Measurements from ENCODE around the gene PNPLA3.

PNPLA3 gene

GRCh38 chr22:43924877-43925276 is 1.3 kb downstream of the PNPLA3 start:
- no peak for DNase-seq (ENCODE audit: low spot score)

- DNase-seq (ENCODE audit: low spot score), result no peak
Measured at GRCh38 chr22:43925433-43926348, 2.1 kb downstream of the PNPLA3 start.

GRCh38 chr22:43926349-43926710 is 2.7 kb downstream of the PNPLA3 start:
- no peak for DNase-seq (ENCODE audit: low spot score)

- no peak for DNase-seq (ENCODE audit: low spot score)
Measured at GRCh38 chr22:43928468-43928867, 4.9 kb downstream of the PNPLA3 start.

GRCh38 chr22:43928908-43929307 is 5.3 kb downstream of the PNPLA3 start:
- no peak for DNase-seq (ENCODE audit: low spot score)

GRCh38 chr22:43931771-43932170 is 8.2 kb downstream of the PNPLA3 start:
- DNase-seq (ENCODE audit: low spot score), result no peak

- DNase-seq (ENCODE audit: low spot score), result no peak
Measured at GRCh38 chr22:43941449-43941848, 17.8 kb downstream of the PNPLA3 start.

GRCh38 chr22:43944670-43945430 is 21.2 kb downstream of the PNPLA3 start:
- DNase-seq (ENCODE audit: low spot score), result no peak

GRCh38 chr22:43945632-43946383 is 22.2 kb downstream of the PNPLA3 start:
- DNase-seq (ENCODE audit: low spot score), result peak; percentile 77

GRCh38 chr22:43946384-43946667 is 22.7 kb downstream of the PNPLA3 start:
- no peak for DNase-seq (ENCODE audit: low spot score)

- no peak for DNase-seq (ENCODE audit: low spot score)
Measured at GRCh38 chr22:43948836-43949406, 25.3 kb downstream of the PNPLA3 start.

GRCh38 chr22:43951391-43951790 is 27.8 kb downstream of the PNPLA3 start:
- no peak for DNase-seq (ENCODE audit: low spot score)

- no peak for DNase-seq (ENCODE audit: low spot score)
Measured at GRCh38 chr22:43951966-43952365, 28.4 kb downstream of the PNPLA3 start.

- no peak for DNase-seq (ENCODE audit: low spot score)
Measured at GRCh38 chr22:43953988-43954785, 30.6 kb downstream of the PNPLA3 start.

- peak; percentile 88 for DNase-seq (ENCODE audit: low spot score)
Measured at GRCh38 chr22:43955040-43955882, 31.7 kb downstream of the PNPLA3 start, which contains the start of gene SAMM50. Gene SAMM50, plus strand, starts transcription at chr22:43955442. Its CDS starts 136 bp downstream, at chr22:43955578.

- DNase-seq (ENCODE audit: low spot score), result peak; percentile 14
Measured at GRCh38 chr22:43955883-43956782, 32.5 kb downstream of the PNPLA3 start.

GRCh38 chr22:43956805-43957463 is 33.3 kb downstream of the PNPLA3 start:
- no peak for DNase-seq (ENCODE audit: low spot score)

GRCh38 chr22:43957871-43958270 is 34.3 kb downstream of the PNPLA3 start:
- DNase-seq (ENCODE audit: low spot score), result no peak
